HEK293 (cell line): ENCODE results near the gene BOC.

Source experiments
- CTCF ChIP-seq: fragments of 450-650 bp; formaldehyde crosslinking; IDR thresholded peaks from 2 replicates; pipeline ENCODE4 v1.5.1; 2016; ENCODE audit warnings: missing biosample characterization, missing genetic modification characterization
- HIC1 ChIP-seq: fragments of 450-650 bp; formaldehyde crosslinking; IDR thresholded peaks from 2 replicates; pipeline ENCODE4 v1.5.1; 2016; ENCODE audit warnings: missing biosample characterization, missing genetic modification characterization
- PBX3 ChIP-seq: sonication (generic); formaldehyde crosslinking; IDR thresholded peaks from 2 replicates; pipeline ENCODE4 v1.8.1; 2022; ENCODE audit warnings: mild to moderate bottlenecking, moderate library complexity, missing genetic modification reagents
- YY2 ChIP-seq: fragments of 450-650 bp; formaldehyde crosslinking; IDR thresholded peaks from 2 replicates; pipeline ENCODE4 v1.5.1; 2016; ENCODE audit warnings: missing biosample characterization, missing genetic modification characterization
- ZBTB21 ChIP-seq: fragments of 450-650 bp; formaldehyde crosslinking; IDR thresholded peaks from 2 replicates; pipeline ENCODE4 v1.5.1; 2017; ENCODE audit warnings: missing biosample characterization, missing genetic modification characterization
- ZBTB7A ChIP-seq: fragments of 450-650 bp; formaldehyde crosslinking; IDR thresholded peaks from 2 replicates; pipeline ENCODE4 v1.5.1; 2016; ENCODE audit warnings: low read depth, missing biosample characterization, missing genetic modification characterization
- ZNF280D ChIP-seq: fragments of 450-650 bp; formaldehyde crosslinking; IDR thresholded peaks from 2 replicates; pipeline ENCODE4 v1.5.1; 2016; ENCODE audit warnings: missing biosample characterization, missing genetic modification characterization
- ZNF792 ChIP-seq: fragments of 450-650 bp; formaldehyde crosslinking; IDR thresholded peaks from 2 replicates; pipeline ENCODE4 v1.5.1; 2016; ENCODE audit warnings: missing biosample characterization, missing genetic modification characterization
- ZNF830 ChIP-seq: fragments of 450-650 bp; IDR thresholded peaks from 2 replicates; pipeline ENCODE4 v1.5.0; 2018; ENCODE audit warnings: missing biosample characterization, missing genetic modification characterization, low read depth, mild to moderate bottlenecking, moderate library complexity

GRCh38 chr3:113166357-113166718 lies 45.0 kb upstream of the BOC start:
- TF ChIP-seq PBX3 (CRISPR knock-in tag) (no peak), ZBTB21 (no peak), ZNF792 (no peak), YY2 (tag by site-specific recombination) (no peak), HIC1 (no peak), ZNF280D (tag by site-specific recombination) (no peak), ZBTB7A (tag by site-specific recombination) (no peak), CTCF (tag by site-specific recombination) (no peak), ZNF830 (tag by site-specific recombination) (no peak)
